ENCODE data around the gene TRMT44.

TRMT44 gene

DNA sequence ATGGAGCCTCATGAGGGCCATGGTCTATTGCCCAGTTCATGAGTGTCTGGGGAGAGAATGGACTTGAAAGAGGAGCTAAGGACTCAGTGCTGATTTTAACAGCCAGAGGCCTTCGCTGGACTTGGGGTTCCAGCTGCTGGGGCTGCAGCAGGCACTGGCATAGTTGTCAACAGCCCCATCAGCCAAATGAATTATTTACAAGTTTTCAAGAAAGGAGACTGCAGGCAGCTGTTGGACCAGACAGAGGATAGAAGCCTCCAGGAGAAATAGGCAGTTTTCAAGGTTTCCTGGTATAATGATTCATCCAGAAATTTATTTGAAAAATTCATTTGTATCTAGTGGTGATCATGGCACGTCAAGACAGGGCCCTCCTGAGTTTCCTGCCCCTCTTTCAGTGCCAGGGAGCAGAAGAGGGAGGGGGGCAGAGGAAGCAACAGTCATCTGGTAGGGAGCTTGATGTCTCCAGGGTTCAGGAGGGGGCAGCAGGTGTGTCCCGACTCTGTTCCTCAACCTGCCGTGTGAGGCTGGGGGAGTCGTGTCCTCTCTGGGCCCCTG, 76.5 kb downstream of the TRMT44 start:
- no peak for FAIRE-seq

DNA sequence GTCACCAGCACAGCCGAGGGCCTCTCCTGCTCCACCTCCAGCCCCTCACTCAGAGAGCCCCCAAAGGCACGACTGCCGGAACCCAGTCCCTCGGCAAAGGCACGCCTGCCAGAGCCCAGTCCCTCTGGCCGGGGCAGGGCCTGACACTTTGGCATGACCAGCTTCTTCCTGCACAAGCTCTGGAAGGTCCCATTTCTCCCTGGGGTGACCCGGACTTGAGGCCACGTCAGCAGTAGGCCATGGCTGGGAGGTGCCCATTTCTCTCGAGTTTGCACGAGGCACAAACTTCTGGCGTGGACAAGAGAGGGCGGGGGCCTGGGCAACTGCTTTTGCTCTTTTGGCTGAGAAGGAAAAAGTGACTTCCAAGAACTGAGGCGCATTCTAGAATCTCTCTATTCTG, 77.4 kb downstream of the TRMT44 start:
- FAIRE-seq: no peak

DNA sequence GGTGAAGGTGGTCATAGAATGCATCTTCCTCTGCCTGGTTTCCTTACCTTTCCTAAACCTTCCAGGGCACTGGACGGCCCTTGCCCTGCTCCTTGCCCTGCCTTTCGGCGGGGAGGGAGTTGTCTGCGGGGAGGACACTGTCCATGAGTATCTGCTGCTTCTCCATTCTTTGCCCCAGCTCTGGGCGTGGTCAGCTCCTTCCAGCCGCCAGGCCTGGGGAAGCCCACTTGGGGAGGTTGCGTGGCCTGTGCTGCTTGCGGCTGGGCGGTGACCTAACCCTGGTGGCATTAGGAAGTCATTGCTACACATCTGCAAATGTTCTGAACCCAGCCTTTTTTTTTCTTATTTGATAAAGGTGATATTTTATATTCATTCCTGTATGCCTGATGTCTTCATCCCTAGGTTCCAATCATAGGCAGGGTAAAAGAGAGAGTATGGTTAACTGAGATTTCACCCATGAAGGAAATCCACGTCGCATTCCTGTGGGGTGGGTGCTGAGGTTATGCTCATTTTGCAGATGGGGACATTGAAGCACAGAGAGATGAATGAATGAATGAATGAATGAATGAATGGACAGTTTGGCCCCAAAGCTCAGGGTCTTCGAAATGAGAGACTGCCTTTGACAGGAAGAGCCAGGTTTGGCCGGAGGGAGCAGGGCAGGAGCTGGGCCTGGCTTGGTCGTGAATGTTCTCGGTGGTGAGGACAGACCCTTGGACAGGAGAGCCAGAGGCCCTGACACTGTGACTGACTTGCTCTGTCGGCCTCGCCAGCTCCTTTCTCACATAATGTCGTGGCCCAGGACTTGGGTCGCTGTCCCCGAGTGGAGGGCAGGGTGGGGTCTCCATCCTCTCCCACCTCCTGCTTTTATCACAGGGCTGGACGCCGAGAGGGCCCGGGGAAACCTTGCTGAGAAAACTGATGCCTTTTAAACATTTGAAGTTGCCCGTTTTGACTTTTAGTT, 81.9 kb downstream of the TRMT44 start:
- FAIRE-seq: no peak

DNA sequence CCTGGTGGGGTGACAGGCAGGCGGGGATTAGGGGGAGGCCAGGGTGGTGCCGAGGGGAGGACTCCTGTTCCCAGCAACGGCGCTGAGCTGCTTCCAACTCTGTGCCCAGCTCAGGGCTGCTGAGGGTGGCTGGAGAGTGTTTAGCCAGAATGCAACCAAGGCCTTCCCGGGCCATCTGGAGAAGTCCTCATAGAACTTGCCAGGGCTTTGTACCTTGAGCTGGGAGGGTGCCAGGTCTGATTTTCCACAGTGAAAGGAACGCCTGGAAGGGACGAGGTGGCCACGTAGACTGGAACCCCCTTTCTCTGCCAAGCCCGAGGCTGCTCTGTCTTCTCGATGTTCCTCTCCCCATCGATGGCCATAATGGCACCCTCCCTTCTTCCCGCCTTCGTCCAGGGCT, 82.6 kb downstream of the TRMT44 start:
- FAIRE-seq: no peak

DNA sequence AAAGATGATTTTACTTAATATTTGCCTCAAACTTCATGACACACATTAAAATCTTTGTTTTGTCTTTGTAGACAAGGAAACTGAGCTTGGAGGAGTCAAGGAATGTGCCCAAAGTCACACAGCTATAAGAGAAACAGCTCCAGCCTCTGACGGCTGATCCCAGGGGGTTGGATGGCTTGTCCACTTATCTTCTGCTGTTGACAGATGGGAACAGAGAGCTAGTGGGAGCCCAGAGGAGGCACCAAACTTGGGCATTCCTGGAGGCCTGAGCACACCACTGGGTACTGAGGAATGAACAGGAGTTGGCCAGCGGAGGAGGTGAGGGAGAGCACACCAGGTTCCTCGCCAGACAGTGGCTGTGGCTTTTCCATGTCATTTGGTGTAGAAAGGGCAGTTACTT, 83.2 kb downstream of the TRMT44 start:
- FAIRE-seq: no peak

DNA sequence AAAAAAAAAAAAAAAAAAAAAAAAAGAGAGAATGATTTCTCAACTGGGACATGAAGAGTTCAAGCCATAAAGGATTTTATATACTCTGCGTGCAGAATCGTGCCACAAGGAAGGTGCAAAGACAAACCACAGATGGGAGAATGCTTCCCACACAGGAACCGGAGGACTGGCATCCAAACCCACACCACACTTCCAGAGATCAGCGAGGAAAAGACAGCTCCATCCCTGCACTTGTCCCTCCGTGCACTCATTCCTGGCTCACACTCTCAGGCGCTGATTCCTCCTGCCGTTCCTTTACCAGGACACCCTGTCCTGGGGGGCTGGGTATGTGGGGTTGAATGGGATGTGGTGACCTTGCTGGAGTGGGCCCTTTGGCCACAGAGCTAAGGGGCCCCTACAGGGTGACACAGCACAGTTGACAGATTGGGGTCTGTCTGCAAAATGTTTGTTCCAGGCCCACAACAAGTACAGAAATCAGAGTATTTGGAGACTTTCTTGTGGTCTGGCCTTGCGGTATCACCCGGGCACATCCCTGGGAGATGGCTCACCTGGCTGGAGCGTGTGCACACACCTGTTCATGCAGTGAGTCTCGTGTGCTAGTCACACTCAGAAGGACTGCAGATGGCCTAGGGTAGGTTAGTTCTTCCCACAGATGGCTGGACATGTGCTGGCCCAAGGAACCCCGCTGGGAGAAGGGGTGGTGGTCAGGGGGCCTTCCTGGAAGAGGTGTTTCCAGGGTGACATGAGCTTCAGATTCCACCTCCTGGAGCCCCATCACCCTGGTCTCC, 84.2 kb downstream of the TRMT44 start:
- FAIRE-seq: no peak

DNA sequence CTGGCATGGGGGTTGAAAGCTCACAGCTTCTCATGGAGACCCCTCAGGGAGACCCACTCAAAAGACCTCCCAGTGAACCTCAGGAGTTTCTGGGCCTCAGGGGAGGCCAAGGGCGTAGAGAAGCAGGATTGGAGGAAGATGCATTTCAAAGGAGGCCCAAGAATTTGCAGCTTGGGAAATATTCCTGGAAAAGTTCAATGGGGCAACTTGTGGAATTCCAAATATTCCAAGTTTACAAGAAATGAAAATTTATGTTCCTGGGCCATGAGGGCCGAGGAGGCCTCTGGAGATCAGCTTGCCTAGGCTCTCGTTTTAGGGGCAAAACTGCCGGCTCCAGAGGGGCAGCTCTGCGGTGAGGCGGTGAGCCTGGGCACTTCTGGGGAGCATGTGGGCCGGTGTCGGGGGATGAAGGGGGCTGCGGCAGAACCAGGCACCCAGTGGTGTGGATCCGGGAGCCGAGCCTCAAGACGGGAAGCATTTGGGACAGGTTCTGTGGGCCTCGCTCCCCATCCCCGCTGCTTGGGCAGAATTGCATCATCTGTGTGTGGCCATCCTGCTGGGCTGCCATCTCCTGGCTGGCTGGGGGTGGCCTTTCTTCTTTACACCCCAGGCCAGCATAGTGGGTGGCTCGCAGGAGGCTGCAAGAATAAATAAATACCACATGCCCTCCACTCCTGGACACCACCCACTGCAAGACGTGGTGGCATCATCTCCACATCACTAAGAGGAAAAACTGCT, 85.0 kb downstream of the TRMT44 start:
- FAIRE-seq: no peak

All from colon (tissue), 2 donors.